ENCODE results near the gene WAPL. TPM values are rescaled to one million over a fixed set of nuclear protein-coding genes. Genes with fewer than 3 reads are reported as not detected.

Gene WAPL
- total RNA-seq, 2 donors from 2014 or later: 24.1 to 38.9 TPM

DNA sequence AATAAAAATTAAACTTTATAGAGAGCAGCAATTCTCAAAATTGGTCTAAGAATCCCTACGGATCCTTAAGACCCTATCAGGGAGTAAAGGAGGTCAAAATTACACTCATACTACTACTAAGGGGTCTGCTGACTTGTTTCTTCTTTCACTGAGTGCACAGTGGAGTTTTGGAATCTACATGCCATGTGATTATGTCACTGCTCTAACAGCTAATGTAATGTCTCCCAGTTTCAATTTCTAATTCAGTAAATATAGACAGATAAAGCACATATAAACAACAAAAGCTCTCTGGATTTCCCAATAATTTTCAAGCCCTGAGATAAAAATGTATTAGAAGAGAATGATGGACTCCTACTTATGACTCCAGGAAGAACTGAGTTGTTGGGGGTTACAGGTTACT lies 74.6 kb downstream of the WAPL start:
- Histone ChIP-seq H3K9me3 (no peaks in the 10 kb centered on the region), H3K4me1 (peaks cover 12% of the 10 kb centered on the region), H3K4me3 (no peak overlapping the region), H3K27ac (peak overlapping the region in 1 of 4 donors; percentile 31), H3K36me3 (replicated peaks in 1 of 2; ENCODE audit: insufficient read depth in 1 of 2, low read depth in 2 of 2) (peaks cover 0 to 13% of the 10 kb centered on the region in 2 donors), H3K27me3 (no peaks in the 10 kb centered on the region)
- DNase-seq (no peak), ATAC-seq (no peak)
- no peak for TF ChIP-seq POLR2A (IDR thresholded peaks at IDR 0.05)
- TF ChIP-seq, protein P1, sequence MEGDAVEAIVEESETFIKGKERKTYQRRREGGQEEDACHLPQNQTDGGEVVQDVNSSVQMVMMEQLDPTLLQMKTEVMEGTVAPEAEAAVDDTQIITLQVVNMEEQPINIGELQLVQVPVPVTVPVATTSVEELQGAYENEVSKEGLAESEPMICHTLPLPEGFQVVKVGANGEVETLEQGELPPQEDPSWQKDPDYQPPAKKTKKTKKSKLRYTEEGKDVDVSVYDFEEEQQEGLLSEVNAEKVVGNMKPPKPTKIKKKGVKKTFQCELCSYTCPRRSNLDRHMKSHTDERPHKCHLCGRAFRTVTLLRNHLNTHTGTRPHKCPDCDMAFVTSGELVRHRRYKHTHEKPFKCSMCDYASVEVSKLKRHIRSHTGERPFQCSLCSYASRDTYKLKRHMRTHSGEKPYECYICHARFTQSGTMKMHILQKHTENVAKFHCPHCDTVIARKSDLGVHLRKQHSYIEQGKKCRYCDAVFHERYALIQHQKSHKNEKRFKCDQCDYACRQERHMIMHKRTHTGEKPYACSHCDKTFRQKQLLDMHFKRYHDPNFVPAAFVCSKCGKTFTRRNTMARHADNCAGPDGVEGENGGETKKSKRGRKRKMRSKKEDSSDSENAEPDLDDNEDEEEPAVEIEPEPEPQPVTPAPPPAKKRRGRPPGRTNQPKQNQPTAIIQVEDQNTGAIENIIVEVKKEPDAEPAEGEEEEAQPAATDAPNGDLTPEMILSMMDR (IDR thresholded peaks at IDR 0.05): no peak
- intact Hi-C loops (cut with DNase I): no loop called here
- WGBS, 2 donors: 83 to 90% methylated on average over 1 of the region's 1 CpG

DNA sequence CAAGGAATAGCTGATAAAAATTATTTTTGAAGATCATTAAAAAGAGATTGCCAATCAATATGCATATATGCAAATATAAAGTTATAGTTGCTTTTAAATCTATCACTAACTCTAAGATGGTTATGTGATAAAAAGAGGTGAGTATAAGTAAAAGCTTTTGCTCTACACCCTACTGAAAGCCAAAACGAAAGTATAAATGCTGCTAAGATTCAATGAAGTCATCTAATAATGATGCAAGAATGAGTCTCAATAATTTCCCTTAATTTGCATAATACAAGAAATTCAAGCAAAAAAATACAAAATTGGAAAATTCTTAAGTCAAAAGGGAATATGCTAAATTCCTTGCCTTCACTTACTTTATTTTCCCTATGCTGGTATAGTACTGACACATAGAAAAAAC lies 75.2 kb downstream of the WAPL start:
- intact Hi-C loops (cut with DNase I): no loop called here
- TF ChIP-seq, protein P1 (IDR thresholded peaks at IDR 0.05): no peak
- no peak for TF ChIP-seq POLR2A (IDR thresholded peaks at IDR 0.05)
- Histone ChIP-seq H3K27ac (no peak overlapping the region), H3K4me1 (peaks cover 13% of the 10 kb centered on the region), H3K36me3 (replicated peaks in 1 of 2; ENCODE audit: insufficient read depth in 1 of 2, low read depth in 2 of 2) (peaks cover 0 to 10% of the 10 kb centered on the region in 2 donors), H3K9me3 (no peaks in the 10 kb centered on the region), H3K4me3 (no peak overlapping the region), H3K27me3 (no peaks in the 10 kb centered on the region)
- no peak for DNase-seq
- 84% methylated on average over 1 of the region's 1 CpG for WGBS, 2 donors
- no peak for ATAC-seq

DNA sequence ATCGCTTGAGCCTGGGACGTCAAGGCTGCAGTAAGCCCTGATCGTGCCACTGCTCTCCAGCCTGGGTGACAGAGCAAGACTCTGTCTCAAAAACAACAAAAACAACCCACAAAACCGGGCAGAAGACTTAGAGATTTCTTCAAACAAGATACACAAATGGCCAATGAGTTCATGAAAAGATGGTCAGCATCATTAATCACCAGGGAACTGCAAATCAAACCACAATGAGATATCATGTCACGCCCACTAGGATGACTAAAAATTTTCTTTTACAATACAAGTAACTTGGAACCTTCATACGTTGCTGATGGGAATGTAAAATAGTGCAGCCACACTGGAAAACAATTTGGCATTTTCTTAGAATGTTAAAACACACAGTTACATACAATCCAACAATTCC lies 77.7 kb downstream of the WAPL start:
- 72 to 83% methylated on average over 4 to 6 of the region's 6 CpGs for WGBS, 2 donors
- intact Hi-C loops (cut with DNase I): no loop called here
- TF ChIP-seq POLR2A (IDR thresholded peaks at IDR 0.05): no peak
- TF ChIP-seq, protein P1 (IDR thresholded peaks at IDR 0.05): no peak
- Histone ChIP-seq H3K4me1 (peaks cover 20% of the 10 kb centered on the region), H3K4me3 (no peak overlapping the region), H3K9me3 (no peaks in the 10 kb centered on the region), H3K27me3 (no peaks in the 10 kb centered on the region), H3K36me3 (replicated peaks in 1 of 2; ENCODE audit: insufficient read depth in 1 of 2, low read depth in 2 of 2) (peaks cover 0 to 8% of the 10 kb centered on the region in 2 donors), H3K27ac (no peak overlapping the region)
- DNase-seq (no peak), ATAC-seq (no peak)

DNA sequence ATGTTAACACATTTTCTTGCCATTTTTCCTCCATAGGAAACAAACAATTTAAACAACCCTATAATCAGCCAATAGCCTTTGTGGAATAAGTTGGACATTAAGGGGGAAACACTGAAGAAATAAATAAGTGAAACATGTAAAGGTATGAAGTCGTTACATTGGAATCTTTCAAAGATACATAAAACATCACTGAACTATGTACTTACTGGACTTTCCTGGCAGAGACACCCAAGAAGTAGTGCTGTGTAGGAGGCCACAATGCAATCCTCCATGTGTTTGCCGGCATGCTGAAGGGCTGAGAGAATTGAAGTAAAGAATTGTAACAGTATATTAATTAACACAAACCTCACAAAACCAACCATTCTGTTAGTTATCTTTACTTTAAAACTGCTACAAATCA lies 78.5 kb downstream of the WAPL start:
- H3K4me1 ChIP-seq: peaks cover 28% of the 10 kb centered on the region
- DNase-seq (no peak), ATAC-seq (no peak)
- H3K27me3 ChIP-seq: no peaks in the 10 kb centered on the region
- H3K36me3 ChIP-seq (replicated peaks in 1 of 2; ENCODE audit: insufficient read depth in 1 of 2, low read depth in 2 of 2): peaks cover 0 to 7% of the 10 kb centered on the region in 2 donors
- H3K27ac ChIP-seq: no peak overlapping the region
- no peak overlapping the region for H3K4me3 ChIP-seq
- no peaks in the 10 kb centered on the region for H3K9me3 ChIP-seq
- intact Hi-C loops (cut with DNase I): no loop called here
- WGBS, 2 donors: 86 to 88% methylated on average over 2 of the region's 2 CpGs
- TF ChIP-seq, protein P1 (IDR thresholded peaks at IDR 0.05): no peak
- TF ChIP-seq POLR2A (IDR thresholded peaks at IDR 0.05): no peak
